ENCODE results near the gene CD99.
"Not testable (repeated sequence)": the region's sequence is repeated elsewhere in the genome, so short reads cannot be mapped to it uniquely, and the experiment has no call there.

Gene CD99

DNA sequence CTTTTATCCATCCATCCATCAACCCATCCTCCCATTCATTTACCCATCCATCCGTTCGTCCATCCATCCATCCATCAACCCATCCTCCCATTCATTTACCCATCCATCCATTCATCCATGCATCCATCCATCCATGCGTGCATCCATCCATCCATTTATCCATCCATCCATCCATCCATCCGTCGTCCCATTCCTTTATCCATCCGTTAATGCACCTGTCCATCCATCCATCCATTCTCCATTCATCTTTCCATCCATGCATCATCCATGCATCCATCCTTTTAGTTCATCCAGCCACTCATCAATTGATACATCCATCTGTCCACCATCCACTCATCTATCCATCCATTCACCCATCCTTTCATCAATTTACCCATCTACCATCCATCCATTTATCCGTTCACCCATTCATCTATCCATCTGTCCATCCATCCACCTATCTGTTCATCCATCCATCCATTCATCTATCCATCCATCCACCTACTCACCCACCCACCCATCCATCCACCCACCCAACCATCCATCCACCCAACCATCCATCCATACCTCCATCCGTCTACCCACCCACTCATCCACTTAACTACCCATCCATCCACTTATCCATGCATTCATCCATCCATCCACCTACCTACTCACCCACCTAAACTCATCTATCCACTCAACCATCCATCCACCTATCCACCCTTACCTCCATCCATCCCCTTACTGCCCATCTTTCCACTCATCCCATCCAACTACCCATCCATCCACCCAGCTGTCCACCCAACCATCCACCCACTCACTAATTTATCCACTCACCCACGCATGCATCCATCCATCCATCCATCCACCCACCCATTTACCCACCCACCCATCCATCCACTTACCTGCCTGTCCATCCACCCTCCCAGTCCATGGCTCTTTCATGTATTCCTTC is 9.6 kb downstream of the CD99 start:
- DNase-seq: no peak

DNA sequence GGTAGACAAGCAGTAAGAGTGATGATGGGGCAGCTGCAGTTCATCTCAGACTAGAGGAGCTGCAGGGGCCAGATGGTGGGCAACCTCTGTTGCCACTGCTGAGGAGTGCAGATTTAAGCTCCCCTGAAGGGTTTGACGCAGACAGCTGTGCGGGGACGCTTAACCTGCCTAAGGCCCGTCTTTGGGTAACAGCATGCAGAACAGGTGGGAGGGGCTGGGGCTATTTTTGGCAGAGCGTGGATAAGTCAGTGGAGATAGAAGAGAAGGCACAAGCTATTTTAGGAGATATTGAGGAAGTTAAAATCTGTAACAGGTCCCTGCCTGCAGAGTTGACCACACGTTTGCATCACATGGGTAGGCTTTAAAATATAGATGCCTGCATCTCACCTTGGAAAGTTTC is 10.5 kb downstream of the CD99 start:
- no peak for DNase-seq

GRCh38 chrX:2703991-2704369 is 12.9 kb downstream of the CD99 start:
- DNase-seq: no peak

DNA sequence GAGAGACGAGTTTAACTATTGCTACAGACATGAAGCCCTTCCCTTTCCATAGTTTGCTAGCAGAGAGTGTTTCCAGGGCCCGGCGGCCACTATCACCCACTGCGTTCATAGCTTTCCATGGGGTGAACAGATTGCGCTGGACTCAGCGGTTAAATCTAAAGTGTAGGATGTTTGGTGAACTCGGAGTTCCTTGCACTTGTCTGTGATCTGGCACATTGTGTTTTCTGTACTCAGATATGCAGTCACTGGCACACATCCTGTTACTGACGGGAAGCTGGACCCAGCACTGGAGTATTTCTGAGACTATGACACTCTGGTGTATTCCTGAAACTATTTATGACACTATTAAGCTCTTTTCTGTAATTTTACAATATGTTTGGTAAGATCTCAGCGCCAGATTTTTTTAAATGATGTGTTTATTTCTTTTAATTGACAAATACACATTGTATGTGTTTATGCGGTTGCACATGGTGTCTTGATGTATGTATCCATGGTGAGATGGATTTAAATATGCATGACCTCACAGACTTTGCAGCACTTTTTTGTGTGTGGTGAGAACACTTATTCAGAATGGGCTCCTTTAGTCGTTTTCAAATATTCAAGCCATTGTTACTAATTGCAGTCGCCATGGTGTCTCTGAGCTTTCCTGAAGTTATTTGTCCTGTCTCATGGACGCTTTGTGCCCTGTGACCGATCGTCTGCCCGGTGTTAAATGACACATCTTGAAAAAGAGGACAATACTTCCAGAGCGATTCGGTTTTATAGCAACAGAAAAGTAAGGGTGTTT is 14.1 kb downstream of the CD99 start:
- no peak for DNase-seq

DNA sequence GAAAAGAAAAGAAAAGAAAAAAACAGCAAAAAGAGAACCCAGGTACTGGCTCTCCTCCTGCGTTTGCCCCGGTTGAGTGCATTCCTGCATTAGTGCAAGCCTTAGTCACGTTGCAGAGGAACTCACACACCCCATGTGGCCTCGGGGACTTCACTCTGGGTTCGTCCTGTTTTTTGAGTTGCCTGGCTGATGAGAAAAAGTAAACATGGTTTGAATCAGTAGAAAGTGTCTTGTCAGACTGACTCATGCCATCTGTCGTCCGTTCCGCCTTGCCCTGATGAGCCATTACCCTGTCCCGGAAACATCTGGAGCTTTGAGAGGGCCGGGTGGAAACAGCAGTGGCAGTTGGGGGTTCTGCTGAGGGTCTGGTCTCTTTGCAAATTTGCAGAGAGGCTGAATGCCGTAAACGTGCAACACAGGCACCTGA is 16.3 kb downstream of the CD99 start:
- DNase-seq: no peak

GRCh38 chrX:2708021-2708420 is 16.9 kb downstream of the CD99 start:
- no peak for DNase-seq

- DNase-seq: no peak
Observed at GRCh38 chrX:2708592-2709188, 17.6 kb downstream of the CD99 start.

GRCh38 chrX:2709556-2709955 is 18.5 kb downstream of the CD99 start:
- DNase-seq: no peak

GRCh38 chrX:2710041-2710840 is 19.1 kb downstream of the CD99 start:
- DNase-seq: no peak

DNA sequence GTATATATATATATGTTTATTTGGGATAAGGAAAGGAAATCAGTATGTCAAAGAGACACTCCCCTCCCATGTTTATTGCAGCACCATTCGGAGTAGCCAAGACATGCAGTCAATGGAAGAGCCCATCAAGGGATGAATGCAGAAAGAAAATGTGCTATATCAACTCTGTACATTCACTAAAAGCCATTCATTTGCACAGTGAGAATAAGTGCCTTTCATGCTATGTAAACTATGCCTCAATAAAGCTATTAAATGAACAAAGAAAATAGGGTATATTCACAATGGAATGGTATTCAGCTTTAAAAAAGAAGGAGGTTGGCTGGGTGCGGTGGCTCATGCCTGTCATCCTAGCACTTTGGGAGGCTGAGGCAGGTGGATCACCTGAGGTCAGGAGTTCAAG is 20.3 kb downstream of the CD99 start:
- DNase-seq: no peak

DNA sequence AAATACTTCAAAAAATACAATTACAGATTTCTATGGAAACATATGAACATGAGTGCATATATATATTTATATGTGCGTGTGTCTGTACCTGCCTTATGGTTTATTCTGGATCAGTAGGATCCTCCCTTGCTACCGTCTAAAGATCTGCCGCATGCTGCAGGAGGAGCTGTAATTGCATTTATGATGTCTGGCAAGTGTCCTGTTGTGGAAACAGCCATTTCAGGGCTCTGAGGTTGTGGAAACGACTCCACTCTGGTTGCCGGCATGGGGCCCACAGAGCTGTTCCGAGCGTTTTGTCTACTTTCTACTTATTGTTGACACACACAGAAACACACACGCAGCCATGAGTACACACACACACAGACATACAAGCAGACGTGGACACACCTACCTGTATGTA is 21.3 kb downstream of the CD99 start:
- no peak for DNase-seq

GRCh38 chrX:2712890-2713840 is 22.1 kb downstream of the CD99 start:
- DNase-seq: no peak

GRCh38 chrX:2714551-2714950 is 23.5 kb downstream of the CD99 start:
- no peak for DNase-seq

GRCh38 chrX:2715066-2715600 is 24.0 kb downstream of the CD99 start:
- DNase-seq: no peak

GRCh38 chrX:2717312-2717711 is 26.2 kb downstream of the CD99 start:
- DNase-seq: no peak

DNA sequence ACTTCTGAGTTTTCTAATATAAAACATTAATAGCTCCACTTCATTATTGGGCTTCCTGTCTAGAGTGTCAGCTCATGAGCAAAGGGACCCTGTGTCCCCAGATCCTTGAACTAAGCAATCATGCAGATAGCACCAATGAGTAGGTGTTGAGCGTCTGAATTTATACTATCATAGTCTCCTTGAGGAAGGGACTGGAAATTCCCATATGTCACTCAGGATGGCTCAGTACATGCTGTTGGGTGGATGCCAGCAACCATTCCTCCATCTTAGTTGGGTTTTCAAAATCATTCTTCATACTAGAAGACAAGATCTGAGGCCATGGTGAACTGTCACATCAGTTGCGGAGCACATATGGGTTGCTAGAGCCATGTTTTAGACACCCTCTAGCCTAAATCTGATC is 27.7 kb downstream of the CD99 start:
- DNase-seq: no peak

GRCh38 chrX:2719774-2720447 is 28.8 kb downstream of the CD99 start:
- DNase-seq: no peak

DNA sequence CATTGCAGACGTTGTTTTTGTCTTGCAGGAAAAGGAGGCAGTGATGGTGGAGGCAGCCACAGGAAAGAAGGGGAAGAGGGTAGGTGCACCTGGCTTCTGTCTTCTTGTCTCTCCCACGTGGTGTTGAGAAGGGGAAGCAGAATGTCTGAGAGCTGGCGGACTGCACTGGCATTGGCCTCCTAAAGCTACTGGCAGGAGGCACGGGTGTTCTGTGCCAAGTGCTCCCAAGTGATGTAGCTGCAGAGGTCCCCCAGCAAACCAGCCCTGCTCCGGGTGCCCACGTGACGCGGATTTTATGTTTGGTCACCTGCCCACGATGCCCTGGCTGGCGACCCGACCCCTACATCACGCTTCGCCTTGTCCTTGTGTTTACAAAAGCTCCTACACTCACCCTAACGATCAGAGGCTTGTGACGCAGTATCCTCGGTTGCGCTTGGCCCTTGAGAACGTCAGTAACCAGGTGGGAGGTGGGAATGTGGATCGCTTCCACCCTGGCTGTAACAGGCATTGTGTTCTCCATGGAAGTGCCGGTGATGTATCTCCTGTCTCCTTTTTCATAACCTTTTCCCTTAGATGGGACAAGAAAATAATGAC is 32.3 kb downstream of the CD99 start:
- no peak for DNase-seq

GRCh38 chrX:2727264-2727663 is 36.2 kb downstream of the CD99 start:
- DNase-seq: not testable (repeated sequence)

DNA sequence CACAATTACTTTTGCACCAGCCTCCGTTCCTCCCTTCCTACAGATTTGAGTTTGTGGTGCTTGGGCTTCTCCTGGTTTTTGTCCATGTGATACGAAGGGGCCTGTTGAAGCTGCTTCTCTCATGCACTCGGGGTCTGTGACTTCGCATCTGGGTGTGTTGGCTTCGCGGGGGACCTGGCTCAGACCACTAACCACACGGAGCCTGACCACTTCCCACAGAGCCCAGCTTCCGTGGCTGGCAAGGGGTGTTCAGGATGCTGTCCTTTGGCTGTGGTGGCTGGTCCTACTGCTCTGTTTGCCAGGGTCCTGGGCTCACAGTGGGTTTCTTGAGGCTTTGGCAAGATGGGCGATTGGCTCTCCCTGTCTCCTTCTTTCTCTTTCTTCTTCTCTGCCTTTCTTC is 41.0 kb downstream of the CD99 start:
- DNase-seq: no peak
